Activated CD4-positive, alpha-beta T cell treated with anti-CD3 and anti-CD28 coated beads for 24 hours (primary cell): ENCODE data around the gene APBA2.

Experiments used
- DNase-seq, 2 donors: peaks; one replicate each; pipeline ENCODE4 v3.0.0-alpha.2; 2020; ENCODE audit warnings: low read depth in 2 of 2

The APBA2 gene

DNA sequence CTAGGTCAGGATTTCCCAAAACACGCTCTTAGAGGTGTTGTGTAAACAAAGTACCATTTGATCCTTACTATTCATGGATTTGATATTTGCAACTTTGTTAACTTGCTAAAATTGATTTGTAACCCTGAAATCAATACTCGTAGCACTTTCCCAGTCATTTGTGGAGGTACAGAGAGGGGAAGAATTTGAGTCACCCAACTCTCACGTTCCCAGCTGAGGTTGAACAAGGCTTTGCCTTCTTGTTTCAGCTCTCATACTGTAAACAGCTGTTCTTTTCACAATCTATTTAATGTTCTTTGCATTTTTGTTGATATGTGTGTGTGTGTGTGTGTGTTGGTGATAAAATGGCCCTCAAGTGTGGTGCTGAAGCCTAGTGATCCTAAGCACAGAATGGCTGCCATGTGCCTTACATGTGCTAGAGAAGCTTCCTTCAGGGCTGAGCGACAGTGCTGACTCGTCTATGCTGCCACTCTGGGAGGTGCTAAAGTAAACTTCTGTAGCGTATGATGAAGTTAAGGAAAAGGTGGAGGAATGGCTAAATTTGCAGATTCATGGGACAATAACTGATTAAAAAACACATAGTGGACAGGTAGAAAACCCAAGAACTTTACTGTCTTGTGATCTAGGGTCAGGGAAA lies 173.2 kb downstream of the APBA2 start:
- no peak for DNase-seq

DNA sequence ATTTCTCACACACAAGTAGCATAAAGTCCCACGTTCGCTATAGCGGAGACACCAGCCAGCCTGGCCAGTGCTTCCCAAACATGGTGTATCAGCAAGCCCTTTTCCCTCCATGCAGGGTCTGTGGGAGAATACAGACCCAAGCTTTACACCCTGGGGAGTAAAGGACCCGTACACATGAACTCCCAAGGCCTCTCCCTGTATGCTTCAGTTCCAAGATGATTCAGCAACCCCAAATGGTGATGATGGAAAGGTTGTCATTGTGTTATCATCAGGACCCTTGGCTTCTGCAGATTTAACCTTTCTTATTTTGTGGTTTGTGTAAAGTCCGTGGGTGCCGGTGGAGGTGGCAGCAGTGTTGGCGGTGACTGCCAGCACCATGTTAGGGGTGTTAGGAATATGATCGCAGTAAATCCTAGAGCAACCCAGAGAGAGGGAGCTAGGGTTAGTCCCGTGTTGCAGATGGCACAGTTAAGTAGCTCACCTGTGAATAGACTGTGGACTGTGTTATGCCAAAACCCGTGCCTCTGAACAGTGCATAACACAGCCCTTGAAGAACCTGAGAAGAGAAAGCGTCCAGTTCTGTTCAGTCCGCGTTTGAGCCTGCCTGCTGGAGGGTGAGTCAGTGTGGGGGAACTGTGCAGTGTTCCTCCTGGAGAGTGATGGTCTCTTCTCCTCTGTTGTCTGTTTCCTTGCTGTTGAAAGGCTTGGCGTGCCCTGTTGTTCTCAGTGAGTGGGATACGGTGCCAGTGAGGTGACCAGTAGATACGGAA lies 174.3 kb downstream of the APBA2 start:
- no peak for DNase-seq

DNA sequence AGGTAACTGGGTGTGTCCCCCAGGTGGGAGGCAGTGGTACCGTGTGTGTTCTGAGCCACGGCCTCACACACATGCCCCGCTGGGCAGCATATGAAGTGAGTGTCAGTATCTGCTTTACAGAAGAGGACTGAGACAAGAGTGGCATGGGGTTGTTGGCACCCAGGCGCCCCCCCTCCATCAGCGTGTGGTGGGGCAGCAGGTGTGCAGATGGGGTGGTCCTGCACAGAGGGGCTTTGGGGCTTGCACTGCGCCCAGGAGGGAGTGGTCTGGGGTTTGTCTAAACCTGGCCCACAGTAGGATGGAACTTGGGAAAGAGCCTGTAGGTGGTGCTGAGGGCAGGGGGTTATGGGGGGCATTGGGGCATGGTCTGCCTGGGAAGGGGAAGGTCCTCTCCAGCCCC lies 176.0 kb downstream of the APBA2 start:
- no peak for DNase-seq

DNA sequence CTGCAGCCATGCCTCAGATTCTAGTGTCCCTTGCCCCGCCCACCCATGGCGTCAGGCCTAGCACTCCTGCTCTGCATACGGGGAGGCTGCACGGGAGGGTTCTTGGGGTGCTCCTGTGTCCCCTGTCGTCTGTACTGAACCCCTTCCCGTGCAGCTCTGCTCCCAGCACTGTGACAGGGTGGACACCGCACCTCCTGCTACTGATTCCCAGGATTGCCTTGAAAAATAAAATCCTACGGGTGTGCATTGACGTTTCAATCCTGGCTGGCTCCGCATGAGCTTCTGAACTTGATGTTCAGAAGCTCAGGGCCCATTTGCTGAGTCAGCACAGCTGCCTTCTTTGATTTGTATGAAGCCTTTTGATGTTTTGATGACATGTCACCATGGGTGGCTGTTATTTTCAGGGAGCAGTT lies 176.4 kb downstream of the APBA2 start:
- no peak for DNase-seq

DNA sequence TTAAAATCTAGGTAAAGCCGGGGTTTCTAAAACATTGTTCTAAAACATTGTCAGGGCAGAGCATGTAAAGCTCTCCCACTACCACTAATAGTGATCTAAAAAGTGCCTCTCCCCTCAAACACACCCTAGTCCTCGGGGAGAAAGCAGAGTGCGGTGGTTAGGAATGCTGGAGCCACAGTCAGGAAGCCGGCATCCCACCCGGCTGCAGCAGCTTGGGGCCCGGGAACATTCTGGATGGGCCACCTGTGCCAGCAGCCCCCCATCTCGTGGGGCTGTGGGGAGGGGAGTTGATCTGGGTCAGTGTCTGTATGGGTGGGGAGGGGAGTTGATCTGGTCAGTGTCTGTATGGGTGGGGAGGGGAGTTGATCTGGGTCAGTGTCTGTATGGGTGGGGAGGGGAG lies 176.9 kb downstream of the APBA2 start:
- DNase-seq = no peak

DNA sequence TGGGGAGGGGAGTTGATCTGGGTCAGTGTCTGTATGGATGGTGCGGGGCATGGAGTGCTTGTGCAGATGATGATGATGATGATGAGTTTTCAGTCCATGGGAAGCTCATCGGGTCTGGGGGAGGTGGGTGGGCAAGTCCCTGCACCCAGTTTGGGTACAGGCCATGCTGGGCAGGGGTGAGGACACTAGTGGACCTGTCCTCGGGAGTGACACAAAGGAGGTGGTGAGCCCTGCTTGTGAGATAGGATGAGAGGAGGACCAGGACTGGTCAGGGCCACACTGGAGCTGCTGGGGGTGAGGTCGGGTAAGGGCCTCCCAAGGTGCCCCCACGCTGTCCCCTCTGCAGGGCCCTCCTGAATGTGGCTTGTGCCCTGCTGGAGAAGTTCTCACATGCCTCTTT lies 177.9 kb downstream of the APBA2 start:
- no peak for DNase-seq

DNA sequence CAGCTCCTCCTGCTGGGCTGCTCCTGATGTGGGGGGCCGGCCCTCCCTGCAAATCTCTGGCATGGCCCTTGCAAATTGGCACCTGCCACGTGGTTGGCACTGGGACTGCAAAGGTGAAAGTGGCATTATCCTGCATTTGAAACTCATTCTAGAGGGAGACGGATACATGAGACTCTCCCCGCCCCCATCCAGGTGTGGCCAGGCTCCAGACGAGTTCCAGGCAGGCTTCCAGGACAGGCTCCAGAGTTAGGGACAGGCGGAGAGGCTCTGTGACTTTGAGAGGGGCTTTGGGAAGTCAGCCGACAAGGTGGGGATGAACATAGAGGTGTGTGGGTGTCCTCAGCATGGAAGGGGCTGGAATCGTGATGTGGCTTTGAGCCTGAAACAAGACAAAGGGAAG lies 178.5 kb downstream of the APBA2 start:
- no peak for DNase-seq

DNA sequence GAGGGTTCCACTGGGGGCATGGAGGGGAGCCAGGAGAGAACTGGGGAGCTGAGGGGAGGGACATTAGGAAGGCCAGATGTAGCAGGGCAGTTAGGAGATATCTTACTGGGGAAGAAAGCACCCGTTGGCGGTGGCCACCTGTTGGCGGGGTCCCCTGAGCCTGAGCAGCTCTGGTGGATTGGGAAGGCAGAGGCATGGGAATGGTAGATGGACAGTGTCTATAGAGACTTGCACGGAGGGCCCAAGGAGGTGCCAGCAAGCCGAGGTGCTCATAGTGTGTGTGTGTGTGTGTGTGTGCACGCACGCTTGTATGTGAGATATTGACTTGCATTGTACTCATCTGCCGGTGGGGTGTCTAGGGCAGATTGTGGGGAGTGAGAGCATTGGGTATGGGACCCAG lies 179.0 kb downstream of the APBA2 start:
- DNase-seq = no peak

DNA sequence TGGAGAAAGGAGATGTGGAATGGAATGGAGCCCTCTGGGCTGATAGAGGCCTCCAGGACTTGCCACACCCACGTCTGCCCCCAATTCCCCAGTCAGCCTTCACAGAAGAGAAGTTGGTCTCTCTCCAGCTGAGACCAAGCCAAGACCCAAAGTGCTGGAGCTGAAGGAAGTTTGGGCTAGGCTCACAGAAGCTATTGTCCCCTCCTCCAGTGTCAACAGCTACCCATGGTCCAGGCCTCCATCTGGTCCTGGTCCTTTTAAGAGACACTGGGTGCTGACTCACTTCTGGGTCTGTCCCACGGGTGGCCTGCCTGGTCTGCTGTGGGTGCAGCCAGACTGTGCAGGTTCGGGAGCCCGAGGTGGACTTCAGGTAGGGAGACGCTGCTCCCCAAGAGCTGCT lies 179.8 kb downstream of the APBA2 start:
- DNase-seq = no peak

DNA sequence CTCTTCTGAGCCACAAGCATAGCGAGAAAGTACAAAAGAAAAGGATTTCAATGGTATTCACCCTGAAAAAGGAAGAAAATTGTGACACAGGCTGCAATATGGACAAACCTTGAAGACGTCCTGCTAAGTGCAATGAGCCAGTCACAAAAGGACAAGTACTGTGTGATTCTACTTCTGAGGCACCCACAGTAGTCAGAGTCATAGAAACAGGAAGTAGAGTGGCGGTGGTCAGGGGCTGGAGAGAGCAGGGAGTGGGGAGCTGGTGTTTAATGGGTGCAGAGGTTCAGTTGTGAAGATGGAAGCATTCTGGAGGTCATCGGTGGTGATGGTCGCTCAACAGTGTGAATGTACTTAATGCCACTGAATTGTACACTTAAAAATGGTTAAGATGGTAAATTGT lies 180.5 kb downstream of the APBA2 start:
- no peak for DNase-seq

DNA sequence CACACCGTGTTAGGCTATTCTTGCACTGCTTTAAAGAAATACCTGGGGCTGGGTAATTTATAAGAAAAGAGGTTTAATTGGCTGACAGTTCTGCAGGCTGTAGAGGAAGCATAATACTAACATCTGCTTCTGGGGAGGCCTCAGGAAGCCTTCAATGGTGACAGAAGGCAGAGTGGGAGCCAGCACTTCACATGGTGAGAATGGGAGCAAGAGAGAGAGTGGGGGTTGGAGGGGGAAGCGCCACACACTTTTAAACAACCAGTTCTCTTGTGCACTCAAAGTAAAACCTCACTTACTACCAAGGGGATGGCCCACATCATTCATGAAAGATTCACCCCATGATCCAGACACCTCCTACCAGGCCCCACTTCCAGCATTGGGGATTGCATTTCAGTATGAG lies 181.1 kb downstream of the APBA2 start:
- no peak for DNase-seq

DNA sequence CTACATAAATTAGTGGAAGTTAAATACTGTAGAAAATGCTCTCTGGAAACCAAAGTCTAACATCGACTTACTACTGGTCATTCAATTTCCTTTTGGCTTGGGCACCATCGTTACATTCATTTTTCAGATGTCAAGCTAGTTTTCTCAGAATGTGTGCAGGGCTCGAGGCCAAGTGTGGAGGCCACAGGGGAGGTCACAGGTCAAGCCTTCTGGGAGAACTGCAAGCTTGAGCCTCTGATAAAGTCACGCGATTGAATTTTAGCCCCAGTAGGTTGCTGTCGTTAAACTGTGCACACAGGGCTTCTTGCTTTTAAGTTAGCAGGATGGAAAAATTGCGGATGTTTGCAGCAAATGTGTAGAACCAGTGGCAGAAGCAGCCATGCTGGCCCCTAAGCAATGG lies 182.2 kb downstream of the APBA2 start:
- no peak for DNase-seq

DNA sequence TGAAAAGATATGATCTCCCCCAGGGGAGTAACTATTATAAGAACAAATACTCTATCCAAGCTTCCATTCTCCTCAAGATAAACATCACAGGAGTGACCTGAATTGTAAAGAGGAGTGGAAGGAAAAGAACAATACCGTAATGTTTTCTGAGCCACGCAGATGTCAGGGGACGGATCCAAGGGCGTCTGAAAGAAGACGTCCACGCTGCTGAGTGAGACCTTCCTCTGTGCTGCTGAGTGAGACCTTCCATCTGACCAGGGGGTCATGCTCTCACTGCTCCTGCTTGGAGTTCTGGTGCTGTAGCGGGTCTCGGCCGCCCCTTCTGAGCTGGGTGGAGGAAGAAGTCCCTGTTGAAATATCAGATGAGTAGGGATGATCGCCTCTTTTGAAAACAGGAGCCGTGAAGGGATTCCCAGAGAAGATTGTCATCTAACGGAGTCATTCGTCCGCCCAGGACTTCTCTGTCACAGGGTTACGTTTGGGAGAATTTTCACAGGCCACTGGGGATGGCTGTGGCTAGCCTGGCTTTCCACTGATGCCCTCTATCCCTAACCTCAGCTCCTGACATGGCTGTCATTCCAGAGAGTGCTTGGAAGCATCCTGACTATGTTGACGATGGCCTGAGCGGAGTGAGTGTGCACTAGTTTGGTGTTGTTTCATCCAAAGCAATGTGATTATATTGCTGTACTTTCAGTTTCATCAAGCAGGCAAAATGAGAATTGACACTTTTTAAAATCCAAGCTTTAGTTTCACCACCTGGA lies 184.9 kb downstream of the APBA2 start:
- no peak for DNase-seq

DNA sequence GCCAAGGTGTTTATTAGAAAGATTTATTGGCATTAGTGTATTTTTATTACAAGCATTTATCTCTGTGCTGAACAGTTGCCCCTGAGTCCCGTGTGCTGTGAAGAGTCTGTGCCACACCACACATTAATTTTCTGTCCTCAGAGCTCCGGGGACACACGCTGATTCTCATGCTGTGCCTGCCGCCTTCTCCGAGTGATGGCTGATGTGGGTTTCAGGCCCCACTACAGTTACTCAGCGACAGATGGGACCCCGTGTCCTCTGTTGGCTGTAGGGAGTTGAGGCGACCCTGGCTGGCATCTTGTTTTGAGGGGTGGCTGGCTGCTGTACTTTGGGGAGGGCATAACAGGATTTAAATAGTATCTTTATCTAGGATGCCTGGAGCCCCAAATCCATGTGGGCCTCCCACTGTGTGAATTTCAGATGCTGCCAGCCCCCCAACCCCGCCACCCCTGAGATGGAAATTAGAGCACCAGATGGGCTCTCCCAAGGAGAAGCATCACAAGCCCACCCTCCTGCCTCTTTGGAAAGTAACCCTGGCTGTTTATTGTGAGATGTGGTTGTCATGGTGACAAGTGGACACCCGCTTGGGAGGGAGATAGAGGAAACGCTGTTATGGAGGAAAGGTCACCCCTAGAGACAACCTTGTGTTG lies 185.6 kb downstream of the APBA2 start:
- DNase-seq = no peak

DNA sequence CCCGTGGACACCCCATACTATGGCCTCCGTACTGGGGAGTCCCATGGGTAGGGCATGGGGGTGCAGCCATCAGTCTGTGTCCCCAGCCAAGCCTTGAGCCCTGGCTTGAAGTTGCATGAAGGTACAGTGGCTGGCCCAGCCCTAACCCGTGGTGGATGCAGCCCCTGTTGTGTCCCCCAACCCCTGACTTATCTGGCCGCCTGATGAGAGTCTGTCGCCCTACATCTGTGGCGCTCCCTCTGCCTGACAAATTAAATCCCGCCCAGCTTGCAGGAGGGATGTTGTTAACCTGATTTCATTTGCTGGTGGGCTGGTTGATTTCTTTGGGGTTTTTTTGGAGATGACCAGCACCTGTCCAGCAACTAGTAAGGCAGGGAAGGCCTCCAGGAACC lies 186.1 kb downstream of the APBA2 start:
- DNase-seq = no peak

DNA sequence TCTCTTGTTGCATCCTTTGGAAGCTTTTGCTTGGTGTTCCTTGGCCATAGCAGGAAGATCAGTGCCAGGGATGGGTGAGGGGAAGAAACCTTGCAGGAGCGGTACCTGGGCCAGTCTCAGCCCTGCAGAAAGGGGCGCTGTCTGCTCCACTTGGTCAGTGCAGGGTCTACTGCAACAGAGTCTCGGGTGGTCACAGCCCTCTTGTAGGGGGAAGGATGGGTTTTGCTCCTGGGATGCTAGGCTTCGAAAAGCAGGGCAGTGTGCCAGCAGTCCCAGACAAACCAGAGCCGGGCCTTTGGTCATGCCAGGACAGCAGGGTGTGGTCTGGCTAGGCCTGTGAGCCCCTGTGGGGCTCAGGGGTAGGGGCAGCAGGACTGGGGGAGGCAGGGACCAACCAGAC lies 186.7 kb downstream of the APBA2 start:
- no peak for DNase-seq

DNA sequence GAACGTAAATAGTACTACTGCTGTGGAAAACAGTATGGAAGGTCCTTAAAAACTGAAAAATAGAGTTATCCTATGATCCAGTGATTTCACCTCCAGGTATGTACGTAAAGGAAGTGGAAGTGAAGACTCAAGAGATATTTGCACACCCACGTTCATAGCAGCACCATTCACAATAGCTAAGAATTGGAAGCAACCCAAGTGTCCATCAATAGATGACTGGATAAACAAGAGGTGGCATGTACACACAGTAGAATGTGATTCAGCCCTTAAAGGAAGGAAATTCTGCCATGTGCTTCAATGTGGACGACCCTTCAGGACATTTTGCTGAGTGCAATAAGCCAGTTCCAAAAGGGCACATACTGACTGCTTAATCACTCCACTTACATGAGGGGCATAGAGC lies 188.3 kb downstream of the APBA2 start:
- DNase-seq = no peak

DNA sequence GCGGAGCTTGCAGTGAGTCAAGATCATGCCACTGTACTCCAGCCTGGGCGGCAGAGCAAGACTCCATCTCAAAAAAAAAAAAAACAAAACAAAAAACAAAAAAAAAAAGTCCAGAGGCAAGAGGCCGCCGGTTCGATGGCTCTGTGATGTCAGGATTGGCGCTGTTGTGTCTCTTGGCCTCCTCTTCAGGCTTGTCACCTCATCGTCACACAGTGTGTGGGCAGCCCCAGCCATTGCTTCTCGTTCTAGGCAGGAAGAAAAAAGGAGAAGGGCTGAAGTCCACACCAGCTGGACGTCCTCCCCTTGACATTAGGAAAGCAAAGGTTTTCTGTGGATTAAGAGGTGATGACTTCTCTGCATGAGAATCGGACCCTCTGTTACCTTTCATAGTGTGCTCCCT lies 192.8 kb downstream of the APBA2 start:
- no peak for DNase-seq

DNA sequence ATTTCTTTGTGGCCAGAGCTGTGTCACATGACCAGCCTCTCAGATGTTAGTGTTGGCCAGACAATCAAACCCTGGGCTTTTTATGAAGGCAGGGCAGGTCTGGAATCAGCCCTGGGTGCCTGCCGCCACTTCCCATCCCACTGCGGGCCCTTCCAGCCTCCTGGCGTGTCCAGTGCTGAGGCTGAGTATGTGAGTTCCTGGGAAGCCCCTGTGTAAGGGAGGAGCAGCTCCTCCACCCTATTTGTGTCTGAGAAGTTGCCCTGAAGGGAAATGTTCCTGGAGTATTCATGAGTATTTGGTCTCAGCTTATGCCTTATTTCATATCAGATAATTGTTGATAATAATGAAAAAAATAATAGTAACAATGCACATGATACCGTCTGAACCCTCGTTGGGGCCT lies 193.7 kb downstream of the APBA2 start:
- DNase-seq = no peak

DNA sequence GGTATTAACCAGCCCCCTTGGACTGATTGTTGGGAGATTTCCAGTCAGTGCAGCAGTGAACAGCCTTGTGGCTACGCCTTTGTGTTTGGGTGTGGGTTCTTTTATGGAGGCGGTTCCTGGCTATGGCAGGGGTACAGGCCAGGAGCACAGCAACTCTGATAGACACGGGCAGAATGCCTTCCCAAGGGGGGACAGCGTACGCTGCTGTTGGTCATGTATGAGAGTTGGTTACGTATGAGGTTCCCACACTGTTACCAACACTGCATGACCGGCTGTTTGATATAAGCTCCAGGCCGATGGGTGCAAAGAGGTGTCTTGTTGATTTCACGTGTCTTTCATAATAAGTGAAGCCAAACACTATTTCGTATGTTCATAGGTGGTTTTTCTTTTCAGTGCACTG lies 196.0 kb downstream of the APBA2 start:
- DNase-seq = no peak

DNA sequence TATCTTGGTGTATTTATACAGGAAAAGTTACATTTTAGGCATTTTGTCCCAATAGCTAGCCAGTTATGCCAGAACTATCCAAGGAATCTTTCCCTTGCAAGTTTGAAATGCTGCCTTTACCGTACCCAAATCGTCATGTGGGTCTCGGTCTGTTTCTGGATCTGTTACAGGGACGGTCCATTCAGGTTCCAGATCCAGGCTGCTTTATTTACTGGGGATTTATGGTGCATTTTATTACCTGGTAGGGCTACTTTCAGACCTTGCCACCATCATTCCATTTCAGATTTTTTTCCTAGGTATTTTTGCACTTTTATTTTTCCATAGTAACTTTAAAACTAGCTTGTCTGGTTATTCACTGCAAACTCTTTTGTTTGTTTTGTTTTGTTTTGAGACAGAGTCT lies 197.4 kb downstream of the APBA2 start:
- DNase-seq = no peak

DNA sequence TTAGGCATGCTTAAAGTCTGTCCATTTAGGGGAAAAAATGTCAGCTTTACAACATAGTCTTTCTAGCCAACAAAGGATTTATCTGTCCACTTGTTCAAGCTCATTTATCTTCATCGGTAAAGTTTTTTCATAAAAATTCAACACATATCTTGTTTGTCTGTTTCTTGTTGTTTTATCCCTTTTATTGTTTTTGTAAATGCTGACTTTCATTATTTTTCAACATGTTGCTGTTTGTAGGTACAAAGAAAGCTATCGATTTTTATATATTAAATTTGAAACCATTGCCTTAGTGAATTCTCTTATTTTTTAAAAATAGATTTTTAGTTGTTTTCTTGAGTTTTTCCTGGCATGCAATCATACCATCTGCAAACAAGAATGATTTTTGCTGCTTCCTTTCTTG lies 198.1 kb downstream of the APBA2 start:
- no peak for DNase-seq

DNA sequence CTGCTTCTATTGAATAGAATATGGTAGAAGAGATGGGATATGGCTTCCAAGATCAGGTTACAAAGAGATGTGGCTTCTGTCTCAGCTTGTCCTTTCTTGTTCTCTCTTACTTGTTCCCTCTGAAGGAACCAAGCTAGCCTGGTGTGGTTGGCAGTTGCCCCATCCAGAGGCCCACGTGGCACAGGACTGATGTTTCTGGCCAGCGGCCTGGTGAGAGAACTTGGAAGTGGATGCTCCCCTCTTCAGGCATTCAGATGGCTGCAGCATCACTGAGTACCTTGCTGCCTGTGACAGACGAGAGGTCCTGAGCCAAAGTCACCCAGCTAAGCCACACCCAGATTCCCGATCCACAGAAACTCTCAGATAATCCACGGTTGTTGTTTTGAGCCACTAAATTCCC lies 200.2 kb downstream of the APBA2 start:
- no peak for DNase-seq
